Fibroblast of the aortic adventitia (primary cell): ENCODE measurements around the gene FAM83G. TPM values are rescaled to one million over a fixed set of nuclear protein-coding genes. Genes with fewer than 3 reads are reported as not detected.

Experiments
- DNase-seq: peaks from one replicate; pipeline ENCODE4 v3.0.0-alpha.2; 2010; ENCODE audit warnings: low read depth
- H3K4me3 ChIP-seq: 2 replicates; pipeline ENCODE4 v1.5.1; 2011; ENCODE audit warnings: low read depth, mild to moderate bottlenecking, control low read depth, low read length, moderate library complexity
- CTCF ChIP-seq: IDR thresholded peaks from 2 replicates; pipeline ENCODE4 v1.5.1; 2011; ENCODE audit warnings: mild to moderate bottlenecking, low read length, control low read depth, inconsistent platforms; ENCODE audit not compliant: insufficient read depth
- total RNA-seq: library from RNA; depleted of rRNA; stranded (reverse); fragments of >200 nt; gene quantifications from 2 replicates; pipeline ENCODE4 v1.2.3, GENCODE V29; 2012; ENCODE audit warnings: low replicate concordance

The FAM83G gene
- total RNA-seq, 1 donor = 9.5 TPM

GRCh38 chr17:19005137-19005773, 691 bp upstream of the FAM83G start:
- no peak for TF ChIP-seq CTCF
- DNase-seq = no peak
- H3K4me3 ChIP-seq = peak overlapping the region; percentile 70

- peak overlapping the region; percentile 70 for H3K4me3 ChIP-seq
- TF ChIP-seq CTCF = no peak
- peak; percentile 39 for DNase-seq
Measured at GRCh38 chr17:19003543-19004420, 782 bp downstream of the FAM83G start.

GRCh38 chr17:19002805-19003542, 1.6 kb downstream of the FAM83G start:
- H3K4me3 ChIP-seq = peak overlapping the region; percentile 70
- DNase-seq = peak; percentile 53
- TF ChIP-seq CTCF = no peak

GRCh38 chr17:19001907-19002590, 2.5 kb downstream of the FAM83G start:
- TF ChIP-seq CTCF = no peak
- peak overlapping the region; percentile 70 for H3K4me3 ChIP-seq
- DNase-seq = no peak

- DNase-seq = peak; percentile 52
- no peak for TF ChIP-seq CTCF
- H3K4me3 ChIP-seq = peak overlapping the region; percentile 13
Measured at GRCh38 chr17:19000531-19001325, 3.8 kb downstream of the FAM83G start.
